GM18858 (cell line): ENCODE data around the gene NPW.
A peak's percentile ranks its signal among the peaks of the same experiment; 100 is the strongest.

Experiments used
- ATAC-seq: cut with Tn5 transposase; IDR thresholded peaks from one replicate; pipeline ENCODE4 v1.9.1; 2021; ENCODE audit not compliant: unreplicated experiment

The NPW gene

DNA sequence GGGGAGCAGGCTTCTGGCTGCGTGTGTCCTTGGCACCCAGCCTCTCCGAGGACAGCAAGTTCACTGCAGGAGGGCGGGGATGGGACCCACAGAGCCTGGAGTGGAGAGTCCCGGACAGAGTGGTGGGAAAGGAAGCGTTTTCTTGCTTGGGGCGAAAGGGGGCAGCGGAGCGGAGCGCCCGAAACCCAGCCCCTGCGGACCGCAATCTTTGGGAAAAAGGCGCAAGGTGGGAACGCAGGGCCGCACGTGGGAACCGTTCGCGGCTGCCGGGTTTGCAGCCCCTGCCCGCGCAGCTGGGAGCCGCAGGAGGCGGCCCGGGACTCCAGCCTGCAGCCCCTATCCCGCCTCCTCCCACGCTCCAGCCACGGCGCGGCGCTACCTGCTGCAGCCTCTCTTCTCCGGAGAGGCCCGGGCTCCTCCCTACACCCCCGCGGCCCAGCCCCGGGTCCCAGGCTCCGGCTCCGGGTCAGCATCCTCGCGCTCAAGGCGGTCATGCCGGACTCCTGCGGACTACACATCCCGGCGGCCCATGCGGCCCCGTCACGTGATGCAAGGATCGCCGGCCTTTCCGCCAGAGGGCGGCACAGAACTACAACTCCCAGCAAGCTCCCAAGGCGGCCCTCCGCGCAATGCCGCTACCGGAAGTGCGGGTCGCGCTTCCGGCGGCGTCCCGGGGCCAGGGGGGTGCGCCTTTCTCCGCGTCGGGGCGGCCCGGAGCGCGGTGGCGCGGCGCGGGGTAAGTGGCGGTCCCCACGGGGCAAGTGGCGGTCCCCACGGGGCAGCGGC, 27.9 kb downstream of the NPW start, which contains the start of the genes NTHL1 and TSC2:
Gene NTHL1 (minus strand): TSS at position 505 of the 786 bp plus-strand sequence. CDS start 11 bp downstream, at position 494.
Gene TSC2 (plus strand): TSS at position 656 of the 786 bp plus-strand sequence. CDS start 631 bp downstream, outside the sequence.
- peak; percentile 77 for ATAC-seq

DNA sequence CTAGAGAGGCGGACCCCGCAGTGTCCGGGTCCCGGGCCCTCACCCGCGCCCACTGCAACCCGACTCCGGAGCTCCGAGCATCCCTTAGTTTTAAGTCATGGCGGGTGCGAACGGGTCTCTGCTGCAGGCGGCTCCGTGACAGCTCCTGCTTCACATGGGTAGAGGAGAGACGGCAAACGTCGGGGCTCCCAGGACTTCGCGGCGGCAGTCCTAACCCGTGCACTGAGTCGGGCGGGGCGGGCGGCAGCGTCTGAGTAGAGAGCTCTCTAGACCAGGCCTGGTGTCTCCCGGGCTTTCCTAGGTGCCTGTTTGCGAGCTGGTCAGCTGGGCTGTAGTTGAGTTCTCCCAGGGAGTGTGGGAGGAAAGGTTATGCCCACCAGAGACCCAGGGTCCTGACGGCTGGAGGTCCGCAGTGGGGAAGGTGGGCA, 28.5 kb downstream of the NPW start:
- ATAC-seq: no peak

DNA sequence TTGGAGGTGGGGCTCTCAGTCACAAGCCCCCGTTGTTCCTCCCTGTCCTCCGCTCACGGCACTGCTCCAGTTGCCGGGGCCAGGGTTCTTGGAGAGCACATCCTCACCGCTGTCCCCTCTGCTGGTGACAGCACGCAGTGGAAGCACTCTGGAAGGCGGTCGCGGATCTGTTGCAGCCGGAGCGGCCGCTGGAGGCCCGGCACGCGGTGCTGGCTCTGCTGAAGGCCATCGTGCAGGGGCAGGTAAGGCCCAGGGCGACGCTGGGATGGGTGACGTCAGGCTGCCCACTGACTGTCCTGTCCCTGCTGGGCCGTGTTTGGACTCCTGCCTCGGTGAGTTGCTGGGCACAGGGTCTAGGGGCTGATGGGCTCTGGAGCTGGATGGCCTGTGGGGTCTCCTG, 33.6 kb downstream of the NPW start:
- no peak for ATAC-seq

DNA sequence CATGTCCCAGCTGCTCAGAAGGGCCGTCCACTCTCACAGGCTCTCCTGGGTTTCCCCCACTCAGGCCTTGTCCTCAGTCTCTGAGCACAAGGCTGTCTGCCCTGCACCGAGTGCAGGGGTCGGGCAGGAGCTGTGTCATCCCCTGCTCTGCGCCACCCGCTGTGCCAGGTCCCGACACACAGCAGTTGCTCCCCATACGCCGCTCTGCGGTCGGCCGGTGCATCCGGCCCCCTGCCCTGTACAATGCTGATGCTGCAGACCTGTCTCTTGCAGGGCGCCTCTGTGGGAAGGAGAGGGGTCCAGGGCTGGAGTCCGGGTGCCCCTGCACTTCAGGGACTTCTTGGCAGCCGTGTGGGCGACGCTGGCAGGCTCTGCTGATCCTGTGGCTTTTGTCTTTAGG, 34.3 kb downstream of the NPW start:
- no peak for ATAC-seq

DNA sequence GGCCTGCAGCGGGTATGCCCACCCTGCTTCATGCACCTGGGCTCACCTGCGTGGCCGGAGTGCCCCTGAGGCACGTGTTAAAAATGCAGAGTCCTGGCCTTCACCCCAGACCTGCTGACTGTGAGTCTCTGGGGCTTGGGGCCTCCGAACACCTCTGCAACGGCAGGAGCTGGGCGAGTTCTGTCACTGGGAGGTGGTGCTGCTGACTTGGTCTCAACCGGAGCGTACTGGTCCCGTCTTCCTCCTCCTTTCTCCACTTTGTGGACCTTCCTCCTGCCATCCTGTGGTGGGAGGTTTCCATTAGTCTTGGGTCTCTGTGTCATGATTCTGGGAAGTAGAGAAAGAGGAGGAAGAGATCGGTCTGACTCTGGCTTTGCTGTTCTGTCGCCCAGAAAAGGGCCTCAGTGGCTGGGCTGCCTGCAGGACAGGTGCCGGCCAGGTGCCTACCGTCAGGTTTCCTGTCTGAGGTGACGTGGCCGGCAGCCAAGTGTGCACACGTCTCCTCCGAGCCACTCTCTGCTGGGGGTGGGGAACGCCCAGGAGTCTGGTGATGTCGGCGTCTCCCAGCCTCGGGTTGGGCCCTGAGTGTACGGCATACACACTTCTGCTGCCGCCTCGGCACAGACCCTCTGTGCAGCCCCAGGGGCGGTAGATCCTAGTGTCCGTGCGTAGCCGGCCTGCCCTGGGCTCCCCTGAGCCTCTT, 35.1 kb downstream of the NPW start:
- ATAC-seq: no peak

DNA sequence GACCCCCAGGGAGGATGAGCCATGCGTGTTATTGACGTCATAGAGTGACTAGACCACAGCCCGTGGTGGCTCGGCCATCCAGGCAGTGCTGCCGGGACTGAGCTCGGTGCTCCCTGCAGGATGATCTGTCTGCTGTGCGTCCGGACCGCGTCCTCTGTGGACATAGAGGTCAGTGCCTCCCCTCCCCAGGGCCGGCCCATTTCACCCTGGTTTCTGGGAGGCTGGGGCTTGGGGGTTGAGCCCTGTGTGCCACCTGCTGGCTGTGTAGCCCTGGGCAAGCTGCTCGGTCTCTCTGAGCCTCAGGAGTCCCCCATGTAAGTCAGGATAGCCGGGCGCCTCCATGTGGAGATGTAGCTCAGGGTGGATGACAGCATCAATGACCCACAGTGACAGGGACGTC, 36.5 kb downstream of the NPW start:
- ATAC-seq: no peak

DNA sequence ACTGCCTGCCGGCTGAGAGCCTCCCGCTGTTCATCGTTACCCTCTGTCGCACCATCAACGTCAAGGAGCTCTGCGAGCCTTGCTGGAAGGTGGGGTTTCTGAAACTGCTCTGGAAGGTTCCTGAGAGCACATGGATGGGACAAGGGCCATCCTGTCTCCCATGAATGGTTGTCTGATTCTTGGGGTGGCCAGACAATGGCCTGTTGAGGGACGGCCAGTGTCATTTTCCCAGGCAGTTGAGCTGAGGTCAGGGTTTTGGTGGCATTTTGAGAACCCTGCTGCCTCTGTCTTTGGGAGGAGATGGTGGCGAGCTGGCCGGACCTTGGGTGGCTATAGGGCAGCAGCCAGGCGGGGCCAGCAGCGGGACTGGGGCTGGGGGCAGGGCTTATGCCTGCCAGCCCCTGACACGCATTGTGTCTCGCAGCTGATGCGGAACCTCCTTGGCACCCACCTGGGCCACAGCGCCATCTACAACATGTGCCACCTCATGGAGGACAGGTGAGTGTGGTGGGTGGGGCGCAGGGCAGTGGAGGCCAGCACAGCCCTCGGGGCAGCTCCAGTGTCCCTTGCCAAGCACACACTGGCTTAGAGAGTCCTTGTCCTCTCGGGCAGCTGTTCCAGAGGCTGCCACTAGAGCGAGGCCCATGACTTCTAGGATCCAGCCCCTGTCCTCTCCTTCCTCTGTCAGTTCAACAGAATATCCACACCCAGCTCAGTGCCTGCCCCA, 37.3 kb downstream of the NPW start:
- ATAC-seq: no peak

DNA sequence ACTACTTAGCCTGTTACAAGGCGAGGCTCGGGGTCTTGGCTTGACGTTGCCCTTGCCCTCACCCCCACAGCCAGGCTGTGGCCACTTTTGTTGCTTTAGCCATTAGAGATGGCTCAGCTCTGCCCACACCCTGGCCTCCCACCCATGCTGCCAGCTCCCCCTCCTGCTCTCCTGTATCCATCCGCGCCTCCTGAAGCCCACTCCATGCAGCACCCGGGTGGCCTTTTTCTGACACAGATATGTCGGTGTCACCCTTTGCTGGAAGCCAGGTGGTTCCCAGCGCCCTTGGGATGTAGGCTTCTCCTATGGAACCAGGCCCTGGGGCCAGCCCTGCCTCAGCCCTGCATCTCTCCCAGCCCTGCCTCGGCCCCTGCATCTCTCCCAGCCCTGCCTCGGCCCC, 37.9 kb downstream of the NPW start:
- no peak for ATAC-seq

DNA sequence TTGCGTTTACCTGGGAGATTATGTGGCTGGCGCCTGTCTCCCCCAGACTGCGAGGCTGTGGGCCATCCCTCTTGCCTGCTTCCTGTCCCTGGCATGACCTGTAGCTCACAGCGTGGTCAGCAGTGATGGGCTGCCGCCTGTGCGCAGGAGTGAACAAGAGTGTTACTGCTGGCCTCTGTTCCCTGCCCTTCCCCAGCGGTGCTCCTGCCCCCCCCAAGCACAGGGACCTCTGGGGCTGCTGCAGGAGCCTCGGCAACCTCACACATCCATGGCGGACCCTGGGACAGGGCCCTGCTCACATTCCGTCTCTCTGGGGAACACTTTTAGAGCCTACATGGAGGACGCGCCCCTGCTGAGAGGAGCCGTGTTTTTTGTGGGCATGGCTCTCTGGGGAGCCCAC, 38.8 kb downstream of the NPW start:
- no peak for ATAC-seq

DNA sequence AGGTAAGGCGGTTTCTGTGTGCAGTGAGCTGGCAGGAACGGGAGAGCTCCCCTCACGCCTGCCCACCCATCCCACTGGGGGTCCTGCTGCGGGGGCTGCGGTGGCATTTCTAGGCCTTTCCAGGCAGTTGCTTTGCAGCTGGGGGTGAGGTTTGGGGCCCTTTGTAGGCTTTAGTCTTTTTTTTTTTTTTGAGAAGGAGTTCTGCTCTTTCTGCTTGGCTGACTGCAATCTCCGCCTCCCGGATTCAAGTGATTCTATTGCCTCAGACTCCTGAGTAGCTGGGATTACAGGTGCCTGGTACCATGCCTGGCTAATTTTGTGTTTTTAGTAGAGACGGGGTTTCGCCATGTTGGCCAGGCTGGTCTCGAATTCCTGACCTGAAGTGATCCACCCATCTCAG, 39.3 kb downstream of the NPW start:
- no peak for ATAC-seq

DNA sequence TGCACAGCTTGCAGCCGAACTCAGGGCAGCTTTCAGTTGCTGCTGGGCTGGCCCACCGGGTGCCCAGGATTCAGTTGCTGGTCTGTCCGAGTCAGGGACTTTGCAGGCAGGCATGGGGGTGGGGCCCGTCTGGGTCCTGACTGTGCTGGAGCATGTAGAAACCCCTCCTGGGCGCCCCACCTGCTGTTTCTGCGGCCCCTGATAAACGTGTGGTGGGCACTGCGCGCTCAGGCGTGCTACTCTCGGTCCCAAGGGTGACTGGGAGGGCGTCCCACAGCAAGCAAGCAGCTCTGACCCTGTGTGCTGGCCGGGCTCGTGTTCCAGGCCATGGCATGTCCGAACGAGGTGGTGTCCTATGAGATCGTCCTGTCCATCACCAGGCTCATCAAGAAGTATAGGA, 40.8 kb downstream of the NPW start:
- no peak for ATAC-seq

DNA sequence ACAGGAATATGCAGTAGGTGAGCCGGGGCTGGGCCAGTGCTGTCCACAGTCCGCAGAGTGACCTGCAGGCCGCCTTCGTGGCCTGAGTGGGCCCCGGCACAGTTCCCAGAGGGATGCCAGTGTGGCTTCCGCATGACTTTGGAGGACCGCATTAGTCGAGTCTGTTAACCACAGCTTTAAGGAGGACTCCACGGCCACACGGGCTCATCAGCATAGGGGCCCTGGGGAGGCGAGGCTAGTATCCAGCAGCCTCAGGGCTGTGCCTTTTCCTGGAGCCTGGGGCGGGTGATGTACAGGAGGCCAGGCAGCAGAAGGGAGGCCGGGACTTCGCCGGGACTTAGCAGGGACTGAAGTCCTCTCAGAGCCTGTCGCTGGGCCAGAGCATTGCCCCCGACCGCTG, 41.4 kb downstream of the NPW start:
- ATAC-seq: no peak

DNA sequence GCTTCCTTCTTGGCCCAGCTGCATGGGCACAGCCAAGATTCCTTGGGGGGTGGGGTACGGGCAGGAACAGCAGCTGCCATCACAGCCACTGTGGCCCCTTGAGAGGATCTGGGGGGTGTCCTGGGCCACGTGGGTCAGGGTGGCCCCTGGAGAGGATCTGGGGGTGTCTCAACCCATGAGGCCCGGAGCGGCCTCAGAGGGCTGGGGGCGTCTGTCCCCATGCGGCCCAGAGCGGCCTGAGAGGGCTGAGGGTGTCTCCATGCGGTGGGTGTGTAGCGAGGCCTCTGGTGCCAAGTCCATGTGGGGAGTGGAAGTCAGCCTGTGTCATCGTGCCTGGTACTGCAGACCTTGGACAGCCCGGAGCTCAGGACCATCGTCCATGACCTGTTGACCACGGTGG, 41.9 kb downstream of the NPW start:
- ATAC-seq: no peak

DNA sequence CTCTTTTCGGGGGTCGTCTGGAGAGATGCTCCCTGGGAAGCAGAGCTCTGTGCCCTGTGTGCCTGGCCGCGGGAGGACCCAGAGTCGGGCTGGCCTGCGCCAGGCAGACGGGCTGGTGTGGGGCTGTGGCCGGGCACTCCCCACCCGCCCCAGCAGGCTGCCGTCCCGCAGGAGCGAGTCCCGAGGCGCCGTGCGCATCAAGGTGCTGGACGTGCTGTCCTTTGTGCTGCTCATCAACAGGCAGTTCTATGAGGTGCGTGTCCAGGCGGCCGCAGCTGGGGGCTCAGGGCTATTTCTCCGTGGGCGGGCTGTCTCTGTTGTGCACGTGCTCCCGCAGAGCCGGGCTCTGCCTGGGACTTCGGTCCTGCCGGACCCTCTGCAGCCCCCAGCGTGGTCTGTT, 43.2 kb downstream of the NPW start:
- no peak for ATAC-seq

DNA sequence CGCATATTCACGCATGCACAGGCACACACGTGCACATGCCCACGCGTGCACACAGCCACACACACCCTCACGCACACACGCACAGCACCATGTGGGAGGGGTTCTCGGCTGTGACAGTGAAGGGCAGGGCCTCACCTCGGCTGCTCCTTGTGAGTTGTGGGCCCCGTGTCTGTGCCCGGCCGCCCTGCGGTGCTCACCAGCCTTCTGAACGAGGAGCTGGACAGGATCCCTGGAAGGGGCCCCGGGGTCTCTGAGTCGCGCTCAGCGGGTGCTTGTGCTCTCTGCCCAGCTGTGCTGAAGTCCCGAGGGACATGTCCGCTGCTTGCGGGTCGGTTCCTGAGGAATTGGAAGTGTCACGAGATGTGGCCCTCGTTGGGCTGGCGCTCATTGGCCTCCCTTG, 44.3 kb downstream of the NPW start:
- ATAC-seq: no peak

DNA sequence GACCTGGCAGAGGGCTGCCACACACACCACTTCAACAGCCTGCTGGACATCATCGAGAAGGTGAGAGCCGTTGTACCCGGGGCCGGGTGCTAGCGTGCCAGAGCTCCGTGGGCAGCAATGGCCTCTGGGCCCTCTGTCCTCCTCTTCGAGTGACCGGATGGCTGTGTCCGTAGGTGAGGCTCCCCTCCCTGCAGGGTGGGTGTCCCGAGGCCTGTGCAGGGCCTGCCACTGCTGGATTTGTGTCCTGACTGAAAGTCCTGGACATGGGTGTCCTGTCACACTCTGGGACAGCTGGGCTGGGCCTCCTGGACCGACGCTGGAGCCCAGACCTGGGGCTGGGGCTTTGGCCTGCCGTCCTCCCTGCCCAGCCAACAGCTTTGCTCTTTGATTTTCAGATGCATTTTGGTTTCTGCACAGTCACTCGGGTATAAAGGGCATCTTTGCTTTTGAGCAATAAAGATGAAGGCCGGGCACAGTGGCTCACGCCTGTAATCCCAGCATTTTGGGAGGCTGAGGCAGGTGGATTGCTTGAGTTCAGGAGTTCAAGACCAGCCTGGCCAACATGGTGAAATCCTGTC, 44.9 kb downstream of the NPW start:
- no peak for ATAC-seq

DNA sequence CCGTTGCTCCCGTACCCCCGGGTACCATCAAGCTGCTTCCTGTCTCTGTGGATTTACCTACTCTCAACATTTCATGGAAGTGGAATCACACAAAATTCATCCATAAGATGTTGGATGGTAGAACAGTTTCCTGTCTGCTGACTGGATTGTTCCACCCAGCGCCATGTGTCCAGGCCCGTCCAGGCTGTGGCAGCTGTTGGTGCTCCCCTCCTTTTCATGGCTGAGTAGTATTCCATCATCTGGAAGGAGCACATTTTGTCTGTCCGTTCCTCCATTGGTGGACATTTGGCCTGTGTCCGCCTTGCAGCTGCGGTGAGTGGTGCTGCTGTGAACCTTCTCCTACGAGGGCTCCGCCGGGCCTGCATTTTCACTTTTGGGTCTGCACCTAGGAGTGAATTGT, 46.6 kb downstream of the NPW start:
- no peak for ATAC-seq
